GM04504 (cell line): Measurements from ENCODE around the gene SFR1.
A peak's percentile ranks its signal among the peaks of the same experiment; 100 is the strongest.

Experiments
- DNase-seq: peaks from one replicate; pipeline ENCODE4 v3.0.0-alpha.2; 2012; ENCODE audit warnings: low read depth

Gene SFR1

GRCh38 chr10:104121485-104122224 is at the start of gene SFR1:
TSS of gene SFR1 (plus strand) at chr10:104122171. CDS start at chr10:104122184, 13 bp downstream.
- DNase-seq, result peak; percentile 94

GRCh38 chr10:104072786-104073185 is 49.2 kb upstream of the SFR1 start:
- DNase-seq, result no peak

- DNase-seq, result no peak
Measured at GRCh38 chr10:104074505-104074904, 47.5 kb upstream of the SFR1 start.

GRCh38 chr10:104076743-104077160 is 45.2 kb upstream of the SFR1 start:
- no peak for DNase-seq

GRCh38 chr10:104077247-104077646 is 44.7 kb upstream of the SFR1 start:
- no peak for DNase-seq

- DNase-seq, result no peak
Measured at GRCh38 chr10:104077663-104078151, 44.3 kb upstream of the SFR1 start.

GRCh38 chr10:104080762-104081161 is 41.2 kb upstream of the SFR1 start:
- DNase-seq, result peak; percentile 5

GRCh38 chr10:104081998-104082397 is 40.0 kb upstream of the SFR1 start:
- DNase-seq, result no peak

- DNase-seq, result no peak
Measured at GRCh38 chr10:104084482-104085142, 37.4 kb upstream of the SFR1 start.

- no peak for DNase-seq
Measured at GRCh38 chr10:104085801-104086400, 36.1 kb upstream of the SFR1 start, which contains the start of gene COL17A1. TSS of gene COL17A1 (minus strand) at chr10:104085880. CDS start at chr10:104080673, 5,207 bp downstream.

- no peak for DNase-seq
Measured at GRCh38 chr10:104088239-104088638, 33.7 kb upstream of the SFR1 start.

GRCh38 chr10:104089621-104090020 is 32.4 kb upstream of the SFR1 start:
- DNase-seq, result no peak

GRCh38 chr10:104090611-104091010 is 31.4 kb upstream of the SFR1 start:
- DNase-seq, result no peak

GRCh38 chr10:104092749-104093148 is 29.2 kb upstream of the SFR1 start:
- no peak for DNase-seq

GRCh38 chr10:104096692-104097091 is 25.3 kb upstream of the SFR1 start:
- no peak for DNase-seq

GRCh38 chr10:104098358-104098925 is 23.5 kb upstream of the SFR1 start:
- no peak for DNase-seq

- DNase-seq, result no peak
Measured at GRCh38 chr10:104099269-104099668, 22.7 kb upstream of the SFR1 start.

GRCh38 chr10:104099941-104100340 is 22.0 kb upstream of the SFR1 start:
- no peak for DNase-seq

- DNase-seq, result no peak
Measured at GRCh38 chr10:104100795-104101194, 21.2 kb upstream of the SFR1 start.

GRCh38 chr10:104101902-104102301 is 20.1 kb upstream of the SFR1 start:
- DNase-seq, result no peak

- no peak for DNase-seq
Measured at GRCh38 chr10:104103956-104104355, 18.0 kb upstream of the SFR1 start.

- DNase-seq, result no peak
Measured at GRCh38 chr10:104104418-104104817, 17.6 kb upstream of the SFR1 start.

GRCh38 chr10:104104926-104105325 is 17.0 kb upstream of the SFR1 start:
- no peak for DNase-seq
